Measurements from ENCODE around the gene TPP1. TPM values are rescaled to one million over a fixed set of nuclear protein-coding genes. Genes with fewer than 3 reads are reported as not detected.

Gene TPP1
- total and polyA plus RNA-seq, 4 donors = 52.8 to 108 (median 86.5) TPM

- peaks cover 7 to 30% (median 27%) of the 10 kb centered on the region in 4 donors for H3K36me3 ChIP-seq (ENCODE audit: control insufficient read depth in 4 of 4, insufficient read depth in 3 of 4, low read depth in 1 of 4, low read length in 3 of 4)
- H3K9ac ChIP-seq (ENCODE audit: low read depth in 1 of 2, low read length in 2 of 2) = no peak overlapping the region
- TF ChIP-seq SP1 (IDR thresholded peaks at IDR 0.05) = no peak
- no peak for TF ChIP-seq FOXA1 (IDR thresholded peaks at IDR 0.05)
- TF ChIP-seq TAF1 (conservative IDR thresholded peaks at IDR 0.05) = no peak
- no peak for TF ChIP-seq FOXA2 (IDR thresholded peaks at IDR 0.05)
- TF ChIP-seq RXRA (IDR thresholded peaks at IDR 0.05) = no peak
- no peak for TF ChIP-seq ZBTB33 (IDR thresholded peaks at IDR 0.05)
- TF ChIP-seq ATF3 (IDR thresholded peaks at IDR 0.05) = no peak
- no peak for TF ChIP-seq NR2F2 (IDR thresholded peaks at IDR 0.05)
- no peak for TF ChIP-seq CTCF (IDR thresholded peaks at IDR 0.05; ENCODE audit: low read depth, low read length, missing input control)
- TF ChIP-seq YY1 (IDR thresholded peaks at IDR 0.05) = no peak
- TF ChIP-seq REST (IDR thresholded peaks at IDR 0.05) = no peak
- no peak for TF ChIP-seq EGR1 (IDR thresholded peaks at IDR 0.05; ENCODE audit: low read depth in 2 of 2)
- no peak for TF ChIP-seq MAX (IDR thresholded peaks at IDR 0.05)
- TF ChIP-seq RAD21 (IDR thresholded peaks at IDR 0.05) = no peak
- no peak overlapping the region for H3K4me3 ChIP-seq (ENCODE audit: low read depth in 1 of 3, low read length in 3 of 3)
- H3K9me3 ChIP-seq (ENCODE audit: control insufficient read depth in 4 of 4, low read length in 3 of 4) = no peaks in the 10 kb centered on the region
- DNase-seq (ENCODE audit: low spot score) = peak; percentile 28
- H3K27me3 ChIP-seq (ENCODE audit: control insufficient read depth in 4 of 4, insufficient read depth in 4 of 4, low read length in 3 of 4) = no peaks in the 10 kb centered on the region
- H3K27ac ChIP-seq (ENCODE audit: low read depth in 1 of 2, low read length in 2 of 2) = peak overlapping the region; percentile 55 to 58
- WGBS = 93% methylated on average over 9 of the region's 9 CpGs
- peaks cover 3 to 50% (median 36%) of the 10 kb centered on the region in 4 donors for H3K4me1 ChIP-seq (ENCODE audit: control insufficient read depth in 4 of 4, insufficient read depth in 4 of 4, low read length in 3 of 4)
Measured at GRCh38 chr11:6608011-6608410, 11.2 kb downstream of the TPP1 start.

GRCh38 chr11:6607190-6607795 is 11.9 kb downstream of the TPP1 start:
- Histone ChIP-seq H3K9ac (ENCODE audit: low read depth in 1 of 2, low read length in 2 of 2) (peak overlapping the region in 1 of 2 donors; percentile 51), H3K36me3 (ENCODE audit: control insufficient read depth in 4 of 4, insufficient read depth in 3 of 4, low read depth in 1 of 4, low read length in 3 of 4) (peaks cover 7 to 30% (median 27%) of the 10 kb centered on the region in 4 donors), H3K9me3 (ENCODE audit: control insufficient read depth in 4 of 4, low read length in 3 of 4) (no peaks in the 10 kb centered on the region), H3K27me3 (ENCODE audit: control insufficient read depth in 4 of 4, insufficient read depth in 4 of 4, low read length in 3 of 4) (no peaks in the 10 kb centered on the region), H3K4me3 (ENCODE audit: low read depth in 1 of 3, low read length in 3 of 3) (no peak overlapping the region), H3K4me1 (ENCODE audit: control insufficient read depth in 4 of 4, insufficient read depth in 4 of 4, low read length in 3 of 4) (peaks cover 3 to 52% (median 37%) of the 10 kb centered on the region in 4 donors), H3K27ac (ENCODE audit: low read depth in 1 of 2, low read length in 2 of 2) (peak overlapping the region; percentile 58 to 77)
- no peak for TF ChIP-seq CTCF (IDR thresholded peaks at IDR 0.05; ENCODE audit: low read depth, low read length, missing input control)
- no peak for TF ChIP-seq TAF1 (conservative IDR thresholded peaks at IDR 0.05)
- no peak for TF ChIP-seq HNF4G (IDR thresholded peaks at IDR 0.05)
- no peak for TF ChIP-seq MAX (IDR thresholded peaks at IDR 0.05)
- TF ChIP-seq REST (IDR thresholded peaks at IDR 0.05) = no peak
- TF ChIP-seq RAD21 (IDR thresholded peaks at IDR 0.05) = no peak
- no peak for TF ChIP-seq HNF4A (conservative IDR thresholded peaks at IDR 0.05)
- no peak for DNase-seq (ENCODE audit: low spot score)

Measured in liver (tissue), 9 donors.